GM10266 (cell line): Measurements from ENCODE around the gene TECPR1.
A peak's percentile ranks its signal among the peaks of the same experiment; 100 is the strongest.

Source experiments
- DNase-seq: peaks from one replicate; pipeline ENCODE4 v3.0.0; 2012; ENCODE audit errors: extremely low spot score
- CTCF ChIP-seq: IDR thresholded peaks from 2 replicates; pipeline ENCODE4 v1.5.1; 2012; ENCODE audit warnings: mild to moderate bottlenecking, low read depth; ENCODE audit not compliant: control insufficient read depth, insufficient read depth; ENCODE audit errors: missing control alignments

TECPR1 gene

GRCh38 chr7:98254516-98254915 lies 2.5 kb upstream of the TECPR1 start:
- no peak for TF ChIP-seq CTCF
- DNase-seq: no peak

- no peak for DNase-seq
- TF ChIP-seq CTCF: no peak
Observed at GRCh38 chr7:98252425-98253054, 508 bp upstream of the TECPR1 start.

GRCh38 chr7:98251231-98251600 lies 816 bp downstream of the TECPR1 start:
- no peak for TF ChIP-seq CTCF
- DNase-seq: peak; percentile 45

GRCh38 chr7:98250789-98251188 lies 1.2 kb downstream of the TECPR1 start:
- TF ChIP-seq CTCF: peak; percentile 21
- DNase-seq: peak; percentile 62

- no peak for TF ChIP-seq CTCF
- DNase-seq: peak; percentile 10
Observed at GRCh38 chr7:98249106-98249505, 2.9 kb downstream of the TECPR1 start.

GRCh38 chr7:98248156-98248555 lies 3.9 kb downstream of the TECPR1 start:
- no peak for DNase-seq
- no peak for TF ChIP-seq CTCF

GRCh38 chr7:98244871-98245270 lies 7.2 kb downstream of the TECPR1 start:
- no peak for DNase-seq
- TF ChIP-seq CTCF: no peak
